Panc1 (cell line): ENCODE results near the gene CSF1. TPM values are rescaled to one million over a fixed set of nuclear protein-coding genes. Genes with fewer than 3 reads are reported as not detected.

Source experiments
- ATAC-seq: fragments of 200-7000 bp; cut with Tn5 transposase; 2 replicates; pipeline ENCODE4 v1.9.1; 2020; ENCODE audit warnings: mild to moderate bottlenecking, moderate library complexity
- BruUV-seq: library from RNA; stranded (reverse); fragments of 400-500 nt; replicated peaks from 2 replicates; lab custom pipeline; 2021; lab: Mats Ljungman, UMichigan
- CTCF ChIA-PET: fragments of 300-600 bp; sonication (Branson Sonifier 250); formaldehyde crosslinking; loops from one replicate; lab custom pipeline; 2022; ENCODE audit warnings: antibody characterized with exemption; lab: Charles Lee
- POLR2A ChIA-PET: fragments of 300-600 bp; sonication (Branson Sonifier 250); formaldehyde crosslinking; loops from one replicate; lab custom pipeline; 2022; ENCODE audit warnings: antibody characterized with exemption; lab: Charles Lee
- DNase-seq: peaks from one replicate; pipeline ENCODE4 v3.0.0-alpha.2; 2010; ENCODE audit warnings: low read depth, low spot score
- H3K27ac ChIP-seq: 2 replicates; pipeline ENCODE4 v1.5.1; 2011; ENCODE audit warnings: mild to moderate bottlenecking, low read length, inconsistent platforms
- H3K27me3 ChIP-seq: fragments of 200-500 bp; sonication (Bioruptor generic); 2 replicates; pipeline ENCODE4 v1.6.0; 2014; ENCODE audit warnings: low read length, inconsistent platforms; ENCODE audit not compliant: control insufficient read depth, insufficient read depth
- H3K36me3 ChIP-seq: fragments of 200-500 bp; sonication (Bioruptor generic); 2 replicates; pipeline ENCODE4 v1.5.1; 2014; ENCODE audit warnings: inconsistent platforms, mild to moderate bottlenecking, low read length, moderate library complexity; ENCODE audit not compliant: control insufficient read depth, insufficient read depth
- H3K4me1 ChIP-seq: 2 replicates; pipeline ENCODE4 v1.5.1; 2011; ENCODE audit warnings: inconsistent platforms, mild to moderate bottlenecking, low read length, moderate library complexity; ENCODE audit not compliant: control insufficient read depth, insufficient read depth
- H3K4me3 ChIP-seq, 2 experiments: 2 replicates each; pipeline ENCODE4 v1.5.1; 2011 to 2012; ENCODE audit warnings: low read depth in 2 of 2, low read length in 2 of 2, mild to moderate bottlenecking in 2 of 2, inconsistent platforms in 1 of 2, moderate library complexity in 1 of 2
- H3K9me3 ChIP-seq: fragments of 200-500 bp; sonication (Bioruptor generic); 2 replicates; pipeline ENCODE4 v1.5.1; 2014; ENCODE audit warnings: low read depth, mild to moderate bottlenecking, inconsistent platforms, low read length, moderate library complexity; ENCODE audit not compliant: control insufficient read depth, insufficient read depth
- POLR2AphosphoS5 ChIP-seq: IDR thresholded peaks from 2 replicates; pipeline ENCODE4 v1.6.1; 2012; ENCODE audit warnings: mild to moderate bottlenecking, low read depth, low read length, moderate library complexity
- SIN3A ChIP-seq: IDR thresholded peaks from 2 replicates; pipeline ENCODE4 v1.6.1; 2012; ENCODE audit warnings: low read depth, mild to moderate bottlenecking, low read length, moderate library complexity, borderline replicate concordance; ENCODE audit not compliant: insufficient read depth
- TCF7L2 ChIP-seq: IDR thresholded peaks from 2 replicates; pipeline ENCODE4 v1.6.1; 2011; ENCODE audit warnings: mild to moderate bottlenecking, low read depth, low read length, inconsistent platforms
- in situ Hi-C: cut with HindIII; loops from 2 replicates; pipeline ENCODE4 v1.10.0; 2016; ENCODE audit warnings: low sequenced_read_pairs, low pct_unique_long_range_greater_than_20kb
- intact Hi-C: fragments of 100-400 bp; cut with micrococcal nuclease; formaldehyde crosslinking; loops from one replicate; pipeline ENCODE4 v1.10.0; 2022; ENCODE audit not compliant: unreplicated experiment
- total RNA-seq: library from RNA; stranded (reverse); gene quantifications from one replicate; pipeline ENCODE4 v1.2.1, GENCODE V29; 2021; ENCODE audit not compliant: unreplicated experiment
- TF ChIP-seq, protein P1 (sequence below): fragments of 450-650 bp; IDR thresholded peaks from 2 replicates; pipeline ENCODE4 v1.5.1; 2017; ENCODE audit warnings: mild to moderate bottlenecking
- TF ChIP-seq, protein P2 (sequence below), 2 experiments: IDR thresholded peaks; 2 replicates each; pipeline ENCODE4 v1.6.1; 2011 to 2012; ENCODE audit warnings: low read depth in 2 of 2, control low read depth in 1 of 2, low read length in 1 of 2, mild to moderate bottlenecking in 1 of 2, moderate library complexity in 1 of 2; ENCODE audit not compliant: insufficient read depth in 1 of 2

The CSF1 gene
- total RNA-seq, 1 experiment from 2014 or later, result 217 TPM

DNA sequence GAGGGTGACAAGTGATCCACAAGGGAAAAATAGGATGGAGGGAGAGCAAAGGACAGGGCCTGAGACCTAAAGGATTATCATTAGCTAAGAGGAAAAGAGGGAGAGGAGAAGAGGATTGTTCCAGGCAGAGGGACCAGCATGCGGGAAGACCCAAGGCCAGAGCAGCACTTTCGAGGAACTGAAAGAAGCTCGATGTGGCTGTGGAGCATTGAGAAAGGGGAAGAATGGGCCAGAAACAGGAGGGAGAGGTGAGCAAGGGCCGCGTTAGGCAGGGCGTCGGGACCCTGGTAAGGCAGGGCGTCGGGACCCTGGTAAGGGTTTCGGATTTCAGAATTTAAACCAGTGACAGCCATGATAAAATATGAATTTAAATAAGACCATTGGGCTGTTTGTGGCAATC is 22.8 kb upstream of the CSF1 start:
- ChIA-PET POLR2A (no interaction called here), CTCF (no interaction called here)
- TF ChIP-seq, protein P1, sequence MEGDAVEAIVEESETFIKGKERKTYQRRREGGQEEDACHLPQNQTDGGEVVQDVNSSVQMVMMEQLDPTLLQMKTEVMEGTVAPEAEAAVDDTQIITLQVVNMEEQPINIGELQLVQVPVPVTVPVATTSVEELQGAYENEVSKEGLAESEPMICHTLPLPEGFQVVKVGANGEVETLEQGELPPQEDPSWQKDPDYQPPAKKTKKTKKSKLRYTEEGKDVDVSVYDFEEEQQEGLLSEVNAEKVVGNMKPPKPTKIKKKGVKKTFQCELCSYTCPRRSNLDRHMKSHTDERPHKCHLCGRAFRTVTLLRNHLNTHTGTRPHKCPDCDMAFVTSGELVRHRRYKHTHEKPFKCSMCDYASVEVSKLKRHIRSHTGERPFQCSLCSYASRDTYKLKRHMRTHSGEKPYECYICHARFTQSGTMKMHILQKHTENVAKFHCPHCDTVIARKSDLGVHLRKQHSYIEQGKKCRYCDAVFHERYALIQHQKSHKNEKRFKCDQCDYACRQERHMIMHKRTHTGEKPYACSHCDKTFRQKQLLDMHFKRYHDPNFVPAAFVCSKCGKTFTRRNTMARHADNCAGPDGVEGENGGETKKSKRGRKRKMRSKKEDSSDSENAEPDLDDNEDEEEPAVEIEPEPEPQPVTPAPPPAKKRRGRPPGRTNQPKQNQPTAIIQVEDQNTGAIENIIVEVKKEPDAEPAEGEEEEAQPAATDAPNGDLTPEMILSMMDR, result no peak
- TF ChIP-seq SIN3A, result no peak
- TF ChIP-seq TCF7L2, result no peak
- TF ChIP-seq, protein P2, sequence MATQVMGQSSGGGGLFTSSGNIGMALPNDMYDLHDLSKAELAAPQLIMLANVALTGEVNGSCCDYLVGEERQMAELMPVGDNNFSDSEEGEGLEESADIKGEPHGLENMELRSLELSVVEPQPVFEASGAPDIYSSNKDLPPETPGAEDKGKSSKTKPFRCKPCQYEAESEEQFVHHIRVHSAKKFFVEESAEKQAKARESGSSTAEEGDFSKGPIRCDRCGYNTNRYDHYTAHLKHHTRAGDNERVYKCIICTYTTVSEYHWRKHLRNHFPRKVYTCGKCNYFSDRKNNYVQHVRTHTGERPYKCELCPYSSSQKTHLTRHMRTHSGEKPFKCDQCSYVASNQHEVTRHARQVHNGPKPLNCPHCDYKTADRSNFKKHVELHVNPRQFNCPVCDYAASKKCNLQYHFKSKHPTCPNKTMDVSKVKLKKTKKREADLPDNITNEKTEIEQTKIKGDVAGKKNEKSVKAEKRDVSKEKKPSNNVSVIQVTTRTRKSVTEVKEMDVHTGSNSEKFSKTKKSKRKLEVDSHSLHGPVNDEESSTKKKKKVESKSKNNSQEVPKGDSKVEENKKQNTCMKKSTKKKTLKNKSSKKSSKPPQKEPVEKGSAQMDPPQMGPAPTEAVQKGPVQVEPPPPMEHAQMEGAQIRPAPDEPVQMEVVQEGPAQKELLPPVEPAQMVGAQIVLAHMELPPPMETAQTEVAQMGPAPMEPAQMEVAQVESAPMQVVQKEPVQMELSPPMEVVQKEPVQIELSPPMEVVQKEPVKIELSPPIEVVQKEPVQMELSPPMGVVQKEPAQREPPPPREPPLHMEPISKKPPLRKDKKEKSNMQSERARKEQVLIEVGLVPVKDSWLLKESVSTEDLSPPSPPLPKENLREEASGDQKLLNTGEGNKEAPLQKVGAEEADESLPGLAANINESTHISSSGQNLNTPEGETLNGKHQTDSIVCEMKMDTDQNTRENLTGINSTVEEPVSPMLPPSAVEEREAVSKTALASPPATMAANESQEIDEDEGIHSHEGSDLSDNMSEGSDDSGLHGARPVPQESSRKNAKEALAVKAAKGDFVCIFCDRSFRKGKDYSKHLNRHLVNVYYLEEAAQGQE (IDR thresholded peaks at IDR 0.05; ENCODE audit: insufficient read depth in 1 of 2, low read depth in 2 of 2, low read length in 1 of 2), result no peak
- TF ChIP-seq POLR2AphosphoS5, result no peak
- DNase-seq (no peak), ATAC-seq (no peak)
- intact Hi-C loops (no loop called here), in situ Hi-C loops (no loop called here)
- H3K36me3 ChIP-seq, result no peaks in the 10 kb centered on the region
- H3K27ac ChIP-seq, result peak overlapping the region; percentile 44; the same call in 1 of the 2 replicates
- no peaks in the 10 kb centered on the region for H3K27me3 ChIP-seq
- peaks cover 20% of the 10 kb centered on the region for H3K4me1 ChIP-seq
- BruUV-seq, result no TSS peak
- no peak overlapping the region for H3K4me3 ChIP-seq
- H3K9me3 ChIP-seq, result no peaks in the 10 kb centered on the region

- intact Hi-C loops (no loop called here), in situ Hi-C loops (no loop called here)
- no peaks in the 10 kb centered on the region for H3K27me3 ChIP-seq
- no peak for TF ChIP-seq SIN3A
- TF ChIP-seq, protein P1, result no peak
- TF ChIP-seq, protein P2 (IDR thresholded peaks at IDR 0.05; ENCODE audit: insufficient read depth in 1 of 2, low read depth in 2 of 2, low read length in 1 of 2), result no peak
- peaks cover 12% of the 10 kb centered on the region for H3K4me1 ChIP-seq
- CTCF ChIA-PET, result no interaction called here
- H3K9me3 ChIP-seq, result no peaks in the 10 kb centered on the region
- no peak overlapping the region for H3K4me3 ChIP-seq
- BruUV-seq, result no TSS peak
- no peak overlapping the region for H3K27ac ChIP-seq
- no peaks in the 10 kb centered on the region for H3K36me3 ChIP-seq
- DNase-seq (no peak), ATAC-seq (no peak)
- POLR2A ChIA-PET, result interaction anchor here (0.7 kb wide), 1 partner anchor 15 kb away, joined by 6 read pairs; no protein-coding TSS in a partner anchor
Observed at GRCh38 chr1:109889094-109889493, 21.6 kb upstream of the CSF1 start.
